SIG-M5 treated with dmso at 0.1 percent for 504 hours (cell line): ENCODE measurements around the gene POFUT1.
A peak's percentile ranks its signal among the peaks of the same experiment; 100 is the strongest.
"Not testable (repeated sequence)": the region's sequence is repeated elsewhere in the genome, so short reads cannot be mapped to it uniquely, and the experiment has no call there.

ENCODE experiments used
- DNase-seq: peaks from one replicate; lab custom pipeline; 2025; ENCODE audit not compliant: unreplicated experiment; lab: John Stamatoyannopoulos, UW

POFUT1 gene

GRCh38 chr20:32232326-32232886, 24.7 kb downstream of the POFUT1 start:
- no peak for DNase-seq

- DNase-seq, result no peak
Measured at GRCh38 chr20:32233286-32233685, 25.6 kb downstream of the POFUT1 start.

GRCh38 chr20:32234135-32234808, 26.6 kb downstream of the POFUT1 start:
- DNase-seq, result no peak

GRCh38 chr20:32235331-32236047, 27.8 kb downstream of the POFUT1 start:
- no peak for DNase-seq

GRCh38 chr20:32236048-32236533, 28.4 kb downstream of the POFUT1 start:
- DNase-seq, result no peak

GRCh38 chr20:32236819-32237218, 29.1 kb downstream of the POFUT1 start:
- DNase-seq, result no peak

GRCh38 chr20:32237419-32237818, 29.7 kb downstream of the POFUT1 start:
- DNase-seq, result no peak

GRCh38 chr20:32238483-32239425, 31.1 kb downstream of the POFUT1 start:
- no peak for DNase-seq

- DNase-seq, result no peak
Measured at GRCh38 chr20:32240205-32240604, 32.5 kb downstream of the POFUT1 start.

- DNase-seq, result no peak
Measured at GRCh38 chr20:32241807-32242206, 34.1 kb downstream of the POFUT1 start.

- DNase-seq, result no peak
Measured at GRCh38 chr20:32244150-32244823, 36.6 kb downstream of the POFUT1 start.

GRCh38 chr20:32244959-32245358, 37.3 kb downstream of the POFUT1 start:
- no peak for DNase-seq

- not testable (repeated sequence) for DNase-seq
Measured at GRCh38 chr20:32246208-32246607, 38.5 kb downstream of the POFUT1 start.

GRCh38 chr20:32248043-32248442, 40.4 kb downstream of the POFUT1 start:
- peak; percentile 55 for DNase-seq

- DNase-seq, result peak; percentile 84
Measured at GRCh38 chr20:32249030-32249738, 41.5 kb downstream of the POFUT1 start.

GRCh38 chr20:32251470-32251869, 43.8 kb downstream of the POFUT1 start:
- DNase-seq, result no peak

GRCh38 chr20:32252189-32252588, 44.5 kb downstream of the POFUT1 start:
- no peak for DNase-seq

- DNase-seq, result not testable (repeated sequence)
Measured at GRCh38 chr20:32260973-32261372, 53.3 kb downstream of the POFUT1 start.

- DNase-seq, result no peak
Measured at GRCh38 chr20:32261644-32262043, 54.0 kb downstream of the POFUT1 start.
